Lung (tissue), 12 donors: ENCODE measurements around the gene RXRA. TPM values are rescaled to one million over a fixed set of nuclear protein-coding genes. Genes with fewer than 3 reads are reported as not detected.
A peak's percentile ranks its signal among the peaks of the same experiment; 100 is the strongest.

ENCODE experiments used
- ATAC-seq: fragments of 200-7000 bp; cut with Tn5 transposase; one replicate; pipeline ENCODE4 v1.9.1; 2020; ENCODE audit warnings: moderate number of reproducible peaks; ENCODE audit not compliant: insufficient read depth, low FRiP score
- DNase-seq, 3 donors: peaks; one replicate each; pipeline ENCODE4 v3.0.0-alpha.2; 2013 to 2017
- H3K27ac ChIP-seq, 2 donors: one replicate each; pipeline ENCODE4 v1.5.1; 2013; ENCODE audit warnings: mild to moderate bottlenecking in 2 of 2, moderate library complexity in 2 of 2, control low read depth in 1 of 2, inconsistent platforms in 1 of 2, low read depth in 1 of 2, low read length in 1 of 2
- H3K27me3 ChIP-seq, 3 donors: one replicate each; pipeline ENCODE4 v1.5.1; 2013; ENCODE audit warnings: low read length in 2 of 3; ENCODE audit not compliant: control insufficient read depth in 3 of 3, insufficient read depth in 3 of 3
- H3K36me3 ChIP-seq, 4 donors: one replicate each; pipeline ENCODE4 v1.5.1; 2013; ENCODE audit warnings: low read length in 4 of 4, mild to moderate bottlenecking in 1 of 4, moderate library complexity in 1 of 4; ENCODE audit not compliant: control insufficient read depth in 4 of 4, insufficient read depth in 4 of 4
- H3K4me1 ChIP-seq, 5 donors: one replicate each; pipeline ENCODE4 v1.5.1; 2013; ENCODE audit warnings: low read length in 5 of 5, mild to moderate bottlenecking in 2 of 5, moderate library complexity in 1 of 5; ENCODE audit not compliant: control insufficient read depth in 5 of 5, insufficient read depth in 5 of 5
- H3K4me3 ChIP-seq: one replicate; pipeline ENCODE4 v1.5.1; 2013; ENCODE audit warnings: mild to moderate bottlenecking, control low read depth, moderate library complexity
- H3K9ac ChIP-seq, 2 donors: one replicate each; pipeline ENCODE4 v1.5.1; 2013; ENCODE audit warnings: low read length in 2 of 2, control low read depth in 1 of 2; ENCODE audit not compliant: insufficient read depth in 1 of 2
- H3K9me3 ChIP-seq, 4 donors: one replicate each; pipeline ENCODE4 v1.5.1; 2013; ENCODE audit warnings: low read length in 3 of 4, mild to moderate bottlenecking in 1 of 4, moderate library complexity in 1 of 4; ENCODE audit not compliant: control insufficient read depth in 4 of 4, insufficient read depth in 3 of 4
- WGBS, 2 donors: extraction: QIAGEN DNeasy Blood & Tissue Kit; methylation state at CpG; one replicate each; pipeline ENCODE4 v1.1.7; 2013; 5-methylcytosine and 5-hydroxymethylcytosine counted together
- polyA plus RNA-seq, 2 donors: library from polyadenylated mRNA; stranded (reverse); fragments of 200-250 nt; gene quantifications; one replicate each; pipeline ENCODE4 v1.2.1, GENCODE V29; 2013
- total RNA-seq, 2 donors: library from RNA; depleted of rRNA in 1 of 2; stranded (reverse); fragments of >200 nt in 1 of 2; gene quantifications; one replicate each; pipeline ENCODE4 v1.2.1, GENCODE V29; 2014 to 2021
- TF ChIP-seq, protein P1 (sequence below): IDR thresholded peaks from 2 replicates; pipeline ENCODE4 v1.5.1; 2012; ENCODE audit warnings: mild to moderate bottlenecking; ENCODE audit errors: control extremely low read depth, extremely low read depth
- donor health status: control.
- donor health status: control.
- donor health status: Bipolar disorder and iron deficiency.
- donor health status: healthy.
- donor health status: DM: yes; HTN: yes; CAD: no.

The RXRA gene
- total and polyA plus RNA-seq, 4 donors = 24.2 to 85.2 (median 52.2) TPM

DNA sequence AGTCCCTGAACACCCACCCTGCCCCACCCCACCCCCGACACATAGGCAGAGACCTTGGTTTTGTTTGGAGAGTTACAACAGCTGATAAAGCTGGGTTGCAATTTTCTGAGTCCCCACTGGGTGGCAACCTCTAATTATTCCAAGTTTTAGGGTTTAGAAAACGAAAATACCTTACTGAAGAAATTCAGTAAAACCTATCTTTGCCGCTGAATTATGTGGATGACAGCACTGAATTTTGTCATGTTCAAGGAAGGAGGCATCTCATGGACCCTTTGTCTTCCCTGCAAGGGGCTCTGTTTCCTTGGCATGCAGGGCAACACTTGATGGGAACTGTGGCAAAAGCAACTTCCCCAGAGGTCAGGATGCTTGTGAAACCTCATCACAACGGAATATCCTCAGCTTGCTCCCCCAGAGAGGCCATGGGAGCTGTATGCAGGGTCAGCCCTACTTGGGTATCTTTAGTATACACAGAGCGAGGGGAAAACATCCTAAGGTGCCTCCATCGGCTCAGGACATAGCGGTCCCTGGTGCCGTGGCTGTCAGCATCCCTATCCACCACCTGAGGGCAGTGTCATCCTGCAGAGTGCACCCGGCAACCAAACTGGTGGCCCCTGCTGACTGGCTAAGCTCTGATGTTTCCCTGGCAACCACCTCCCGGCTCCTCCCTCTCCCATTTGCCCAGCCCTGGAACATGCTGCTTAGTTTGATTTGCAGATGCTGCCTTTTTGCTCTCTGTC lies 123.1 kb downstream of the RXRA start:
- Histone ChIP-seq H3K27me3 (no peaks in the 10 kb centered on the region), H3K9ac (no peak overlapping the region), H3K27ac (no peak overlapping the region), H3K4me3 (no peak overlapping the region), H3K9me3 (peaks cover 0 to 7% (median 1%) of the 10 kb centered on the region in 4 donors), H3K36me3 (no peaks in the 10 kb centered on the region), H3K4me1 (peaks cover 0 to 2% (median 0%) of the 10 kb centered on the region in 5 donors)
- peak; percentile 94 for ATAC-seq
- 19 to 20% methylated on average over 10 of the region's 10 CpGs for WGBS, 2 donors
- TF ChIP-seq, protein P1, sequence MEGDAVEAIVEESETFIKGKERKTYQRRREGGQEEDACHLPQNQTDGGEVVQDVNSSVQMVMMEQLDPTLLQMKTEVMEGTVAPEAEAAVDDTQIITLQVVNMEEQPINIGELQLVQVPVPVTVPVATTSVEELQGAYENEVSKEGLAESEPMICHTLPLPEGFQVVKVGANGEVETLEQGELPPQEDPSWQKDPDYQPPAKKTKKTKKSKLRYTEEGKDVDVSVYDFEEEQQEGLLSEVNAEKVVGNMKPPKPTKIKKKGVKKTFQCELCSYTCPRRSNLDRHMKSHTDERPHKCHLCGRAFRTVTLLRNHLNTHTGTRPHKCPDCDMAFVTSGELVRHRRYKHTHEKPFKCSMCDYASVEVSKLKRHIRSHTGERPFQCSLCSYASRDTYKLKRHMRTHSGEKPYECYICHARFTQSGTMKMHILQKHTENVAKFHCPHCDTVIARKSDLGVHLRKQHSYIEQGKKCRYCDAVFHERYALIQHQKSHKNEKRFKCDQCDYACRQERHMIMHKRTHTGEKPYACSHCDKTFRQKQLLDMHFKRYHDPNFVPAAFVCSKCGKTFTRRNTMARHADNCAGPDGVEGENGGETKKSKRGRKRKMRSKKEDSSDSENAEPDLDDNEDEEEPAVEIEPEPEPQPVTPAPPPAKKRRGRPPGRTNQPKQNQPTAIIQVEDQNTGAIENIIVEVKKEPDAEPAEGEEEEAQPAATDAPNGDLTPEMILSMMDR = peak; percentile 98
- peak; percentile 94 to 98 (median 96) for DNase-seq

DNA sequence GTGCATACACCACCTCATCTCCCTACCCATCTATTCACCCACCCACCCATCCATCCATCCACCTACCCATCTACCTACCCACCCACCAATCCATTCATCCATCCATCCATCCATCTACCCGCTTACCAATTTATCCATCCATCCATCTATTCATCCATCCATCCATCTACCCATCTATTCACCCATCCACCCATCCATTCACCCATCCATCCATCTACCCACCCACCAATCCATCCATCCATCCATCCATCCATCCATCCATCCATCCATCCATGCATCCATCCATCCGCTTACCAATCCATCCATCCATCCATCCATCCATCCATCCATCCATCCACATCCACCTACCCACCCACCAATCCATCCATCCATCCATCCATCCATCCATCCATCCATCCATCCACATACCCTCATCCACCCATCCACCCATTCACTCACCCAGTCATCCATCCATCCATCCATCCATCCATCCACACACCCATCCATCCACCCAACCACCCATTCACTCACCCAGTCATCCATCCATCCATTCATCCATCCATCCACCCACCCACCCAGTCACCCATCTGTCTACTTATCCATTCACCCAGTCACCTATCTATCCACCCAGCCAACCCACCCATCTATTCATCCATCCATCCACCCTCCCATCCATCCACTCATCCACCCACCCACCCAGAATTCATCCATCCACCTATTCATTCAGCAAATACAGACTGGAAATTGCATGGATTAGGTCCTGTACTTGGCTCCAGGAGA lies 125.6 kb downstream of the RXRA start:
- Histone ChIP-seq H3K27ac (no peak overlapping the region), H3K4me3 (no peak overlapping the region), H3K9me3 (peaks cover 0 to 7% (median 1%) of the 10 kb centered on the region in 4 donors), H3K9ac (no peak overlapping the region), H3K4me1 (peaks cover under 1 to 26% (median 9%) of the 10 kb centered on the region in 5 donors), H3K36me3 (no peaks in the 10 kb centered on the region), H3K27me3 (no peaks in the 10 kb centered on the region)
- TF ChIP-seq, protein P1 = no peak
- no peak for ATAC-seq
- no peak for DNase-seq
- 97 to 98% methylated on average over 2 of the region's 2 CpGs for WGBS, 2 donors

DNA sequence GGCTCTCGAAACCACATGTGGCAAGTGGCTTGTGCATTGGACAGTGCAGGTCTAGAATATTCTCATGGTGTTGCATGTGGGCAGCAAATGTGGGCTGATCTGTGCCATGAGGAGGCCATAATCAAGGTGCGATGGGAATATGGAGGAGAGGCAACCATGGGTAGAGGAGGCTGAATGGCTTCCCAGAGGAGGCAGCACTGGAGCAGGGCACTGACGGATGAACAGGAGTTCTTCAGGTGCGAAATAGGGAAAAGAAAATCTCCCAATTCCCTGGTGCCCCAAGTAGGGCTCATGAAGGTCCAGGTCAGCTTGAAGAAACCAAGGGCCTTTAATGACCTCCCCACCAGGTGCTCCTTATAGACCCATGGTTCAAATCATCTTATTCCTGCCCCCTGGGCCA lies 126.5 kb downstream of the RXRA start:
- no peak overlapping the region for H3K9ac ChIP-seq
- ATAC-seq (no peak), DNase-seq (no peak)
- no peaks in the 10 kb centered on the region for H3K36me3 ChIP-seq
- H3K4me1 ChIP-seq = peaks cover 4 to 30% (median 13%) of the 10 kb centered on the region in 5 donors
- H3K27me3 ChIP-seq = no peaks in the 10 kb centered on the region
- TF ChIP-seq, protein P1 = no peak
- peaks cover 0 to 7% (median 1%) of the 10 kb centered on the region in 4 donors for H3K9me3 ChIP-seq
- H3K27ac ChIP-seq = no peak overlapping the region
- H3K4me3 ChIP-seq = no peak overlapping the region
- WGBS, 2 donors = 94 to 97% methylated on average over 4 of the region's 4 CpGs
